Left kidney (tissue), 2 donors: ENCODE measurements around the gene RTL1. TPM values are rescaled to one million over a fixed set of nuclear protein-coding genes. Genes with fewer than 3 reads are reported as not detected.

Experiments used
- DNase-seq: peaks from one replicate; pipeline ENCODE4 v3.0.0-alpha.2; 2013
- polyA plus RNA-seq: library from polyadenylated mRNA; unstranded; fragments of 120-200 nt; gene quantifications from one replicate; pipeline ENCODE4 v1.2.1, GENCODE V29; 2013; ENCODE audit not compliant: insufficient read length

RTL1 gene
- polyA plus RNA-seq, 1 donor, result 0.10 TPM

DNA sequence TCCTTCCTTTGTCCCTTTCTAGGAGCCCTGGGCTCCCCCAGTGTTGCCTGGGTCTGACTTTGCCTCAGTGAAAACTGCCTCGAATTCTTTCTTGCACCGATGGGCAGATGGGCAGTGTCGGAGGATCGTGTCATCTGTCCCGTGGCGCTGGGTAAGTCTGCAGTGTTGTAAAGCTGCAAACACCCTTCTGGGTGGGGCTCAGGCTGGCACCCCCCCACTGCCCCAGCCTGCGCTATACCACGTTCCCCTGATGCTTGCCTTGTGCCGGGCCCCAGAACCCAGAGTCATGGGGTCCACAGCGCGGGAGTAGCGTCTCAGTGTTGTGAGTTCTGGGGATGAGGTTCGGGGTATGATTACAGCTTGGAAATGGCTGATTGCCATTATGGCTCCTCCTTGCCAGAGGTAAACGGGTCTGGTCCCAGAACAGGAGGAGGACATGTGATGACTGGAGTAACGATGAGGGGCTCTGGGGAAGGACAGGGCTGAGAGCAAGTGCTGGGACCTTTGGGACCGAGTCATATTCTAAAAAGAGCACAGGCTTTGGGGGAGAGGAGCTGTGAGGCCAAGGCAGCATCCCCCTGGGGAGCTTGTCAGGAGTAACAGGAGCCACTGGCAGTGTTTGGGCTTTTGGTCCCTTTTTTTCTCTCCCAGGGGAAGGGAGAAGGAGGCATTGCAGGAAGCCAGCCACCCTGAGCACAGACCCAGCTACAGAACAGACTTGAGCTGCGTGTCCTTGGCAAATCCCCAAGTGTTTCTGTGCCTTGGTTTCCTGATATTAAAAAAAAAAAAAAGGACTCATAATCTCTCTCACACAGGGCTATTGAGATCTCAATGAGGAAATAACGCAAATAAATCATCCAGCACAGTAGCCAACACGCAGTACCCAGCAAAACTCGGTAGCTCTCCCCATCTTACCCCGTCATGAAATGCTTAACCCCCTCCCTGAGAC, 4.3 kb downstream of the RTL1 start:
- no peak for DNase-seq

DNA sequence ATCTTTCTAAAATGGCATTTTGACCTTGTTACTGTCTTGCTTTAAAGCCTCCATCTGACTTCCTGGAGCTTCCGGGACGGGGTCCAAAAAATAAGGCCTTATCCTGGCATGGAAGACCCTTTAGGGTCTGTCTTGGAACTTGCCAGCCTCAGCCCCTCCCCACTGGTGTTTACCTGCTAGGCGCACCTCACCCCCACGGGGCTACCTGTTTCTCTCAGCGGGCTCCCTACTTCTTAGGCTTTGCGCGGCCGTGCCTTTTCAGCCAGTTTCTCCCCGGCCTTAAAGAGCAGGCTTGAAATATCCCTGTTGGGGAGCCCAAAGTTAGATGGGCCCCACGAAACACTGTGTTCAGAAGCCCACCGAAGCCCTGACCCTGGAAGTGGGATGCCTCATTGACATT, 5.1 kb downstream of the RTL1 start:
- DNase-seq, result no peak

DNA sequence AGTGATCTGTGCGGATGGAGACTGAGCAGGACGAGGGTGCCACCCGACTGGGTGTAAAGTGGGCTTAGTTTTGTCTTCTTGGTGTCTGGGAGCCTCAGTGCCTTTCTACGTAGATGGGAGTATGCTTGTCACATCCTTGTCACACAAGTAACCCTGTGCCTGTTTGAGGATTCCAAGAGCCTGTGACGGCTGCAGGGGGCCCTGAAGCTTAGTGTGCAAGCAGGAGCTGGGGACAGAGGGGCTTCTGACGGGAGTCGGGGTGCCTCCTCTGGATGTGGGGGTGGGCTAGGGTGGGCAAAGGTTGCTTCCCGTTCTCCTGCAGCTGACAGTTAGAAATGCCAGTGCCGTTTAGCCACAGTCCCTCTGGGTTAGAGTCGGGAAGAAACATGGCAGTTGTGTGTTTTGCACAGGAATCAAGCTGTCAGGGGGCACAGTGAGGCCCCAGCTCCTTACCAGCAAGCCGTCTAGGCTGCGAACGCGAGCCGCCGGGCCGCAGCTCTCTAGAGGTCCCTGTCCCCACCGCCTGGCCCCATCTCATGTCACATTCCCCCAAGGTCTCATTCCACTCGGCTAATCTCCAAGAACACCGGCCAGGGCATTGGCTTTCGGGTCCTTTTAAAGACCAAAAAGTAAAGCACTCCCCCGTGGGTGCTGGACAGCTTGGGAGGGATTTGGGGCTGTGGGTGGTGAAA, 7.0 kb downstream of the RTL1 start:
- DNase-seq, result no peak

DNA sequence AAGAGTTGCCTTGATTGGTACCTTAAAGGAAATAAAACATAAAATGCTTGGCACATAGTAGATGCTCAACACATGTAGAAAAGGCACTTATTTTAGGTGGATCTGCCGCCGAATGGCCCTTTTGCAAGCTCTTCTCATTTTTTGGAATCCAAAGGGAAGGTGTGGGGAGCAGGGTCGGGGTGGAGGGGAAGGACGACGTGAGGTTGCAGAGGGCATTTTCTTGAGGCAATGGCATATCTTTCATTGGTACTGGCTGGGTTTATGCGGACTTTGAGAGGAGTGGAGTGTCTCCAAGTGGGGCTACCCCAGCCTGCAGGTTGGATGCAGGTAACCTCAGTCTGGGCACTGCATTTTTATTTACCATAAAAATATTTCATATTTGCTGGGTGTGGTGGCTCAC, 8.1 kb downstream of the RTL1 start:
- no peak for DNase-seq

DNA sequence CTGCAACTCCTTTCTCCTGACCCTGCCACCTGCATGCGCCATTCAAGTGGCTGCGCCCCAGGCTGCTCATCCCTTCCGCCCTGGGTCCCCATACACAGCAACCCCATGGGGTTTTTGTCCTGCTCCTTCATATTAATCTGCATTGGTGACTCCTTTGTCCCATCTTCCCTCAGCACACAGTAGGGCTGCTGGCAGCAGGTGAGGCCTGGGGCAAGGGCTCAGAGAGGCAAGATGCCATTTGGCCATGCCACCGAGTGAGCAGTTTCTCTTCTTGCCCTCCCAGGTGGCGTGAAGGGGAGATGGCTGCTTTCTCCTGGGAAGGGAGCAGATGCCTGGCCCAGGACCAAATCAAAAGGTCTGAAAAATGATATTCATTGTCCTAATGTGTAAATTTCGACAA, 9.1 kb downstream of the RTL1 start:
- no peak for DNase-seq

DNA sequence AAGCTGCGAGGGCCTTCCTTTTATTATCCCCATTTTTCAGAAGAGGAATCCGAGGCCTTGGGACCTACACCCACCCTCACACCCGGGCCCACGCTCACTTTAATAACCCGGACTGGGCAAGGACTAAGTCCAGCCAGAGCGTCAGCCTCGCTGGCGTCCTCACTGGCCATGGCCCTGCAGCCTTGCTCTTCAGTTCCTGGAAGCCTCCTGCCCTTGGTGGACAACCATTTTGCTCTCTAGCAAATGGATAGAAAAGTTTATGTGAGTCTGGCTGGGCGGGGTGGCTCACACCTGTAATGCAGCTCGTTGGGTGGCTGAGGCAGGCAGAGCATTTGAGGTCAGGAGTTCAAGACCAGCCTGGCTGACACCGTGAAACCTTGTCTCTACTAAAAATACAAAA, 9.8 kb downstream of the RTL1 start:
- no peak for DNase-seq

DNA sequence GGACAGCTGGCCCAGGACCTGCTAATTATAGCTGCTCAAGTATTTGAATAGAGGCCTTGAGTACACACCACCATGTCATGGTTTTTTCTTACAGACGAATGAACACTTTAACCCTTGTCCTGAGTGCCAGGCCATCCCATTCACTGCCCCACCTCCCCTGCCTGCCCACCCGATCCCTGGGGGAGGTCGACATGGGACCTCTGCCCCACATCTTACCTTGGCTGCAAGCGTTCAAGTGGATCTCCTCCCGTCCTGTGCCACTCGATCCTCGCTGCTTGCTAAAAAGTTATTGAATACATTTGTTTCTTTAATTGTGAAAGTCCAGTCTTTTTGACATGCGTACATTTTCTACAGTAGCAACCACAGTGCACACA, 10.3 kb downstream of the RTL1 start:
- DNase-seq, result no peak

DNA sequence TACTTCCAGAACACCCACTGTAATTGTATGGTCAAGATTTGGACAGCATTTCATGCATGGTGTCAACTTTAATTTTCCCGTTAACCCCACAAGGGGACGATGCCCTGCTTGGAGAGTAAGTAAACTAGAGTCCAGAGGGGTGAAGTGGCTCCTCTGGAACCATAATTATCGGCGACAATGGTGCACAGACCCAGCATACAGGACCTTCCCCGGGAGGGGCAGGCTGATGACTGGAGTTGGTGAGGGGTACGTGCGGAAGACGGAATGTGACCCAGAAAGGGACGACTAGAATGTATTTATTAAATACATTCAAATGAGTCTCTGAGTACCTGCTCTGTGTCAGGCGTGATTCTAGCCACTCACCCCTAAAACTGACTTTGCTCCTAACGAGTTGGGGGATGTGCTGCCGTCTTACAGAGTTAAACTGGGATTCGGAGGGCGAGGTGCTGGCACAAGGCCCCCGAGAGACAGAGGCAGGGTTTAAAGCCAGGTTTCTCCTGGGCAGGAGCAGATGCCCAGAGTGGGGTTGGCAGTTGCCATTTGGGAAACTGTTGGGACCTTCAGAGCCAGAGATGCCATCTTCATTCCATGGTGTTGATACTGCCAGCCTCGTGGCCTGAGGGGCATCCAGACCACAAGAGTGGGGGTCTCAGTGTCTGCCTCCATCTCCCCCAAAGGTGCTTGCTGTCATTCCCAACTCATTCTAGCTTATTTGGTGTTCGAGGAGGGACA, 10.9 kb downstream of the RTL1 start:
- no peak for DNase-seq

DNA sequence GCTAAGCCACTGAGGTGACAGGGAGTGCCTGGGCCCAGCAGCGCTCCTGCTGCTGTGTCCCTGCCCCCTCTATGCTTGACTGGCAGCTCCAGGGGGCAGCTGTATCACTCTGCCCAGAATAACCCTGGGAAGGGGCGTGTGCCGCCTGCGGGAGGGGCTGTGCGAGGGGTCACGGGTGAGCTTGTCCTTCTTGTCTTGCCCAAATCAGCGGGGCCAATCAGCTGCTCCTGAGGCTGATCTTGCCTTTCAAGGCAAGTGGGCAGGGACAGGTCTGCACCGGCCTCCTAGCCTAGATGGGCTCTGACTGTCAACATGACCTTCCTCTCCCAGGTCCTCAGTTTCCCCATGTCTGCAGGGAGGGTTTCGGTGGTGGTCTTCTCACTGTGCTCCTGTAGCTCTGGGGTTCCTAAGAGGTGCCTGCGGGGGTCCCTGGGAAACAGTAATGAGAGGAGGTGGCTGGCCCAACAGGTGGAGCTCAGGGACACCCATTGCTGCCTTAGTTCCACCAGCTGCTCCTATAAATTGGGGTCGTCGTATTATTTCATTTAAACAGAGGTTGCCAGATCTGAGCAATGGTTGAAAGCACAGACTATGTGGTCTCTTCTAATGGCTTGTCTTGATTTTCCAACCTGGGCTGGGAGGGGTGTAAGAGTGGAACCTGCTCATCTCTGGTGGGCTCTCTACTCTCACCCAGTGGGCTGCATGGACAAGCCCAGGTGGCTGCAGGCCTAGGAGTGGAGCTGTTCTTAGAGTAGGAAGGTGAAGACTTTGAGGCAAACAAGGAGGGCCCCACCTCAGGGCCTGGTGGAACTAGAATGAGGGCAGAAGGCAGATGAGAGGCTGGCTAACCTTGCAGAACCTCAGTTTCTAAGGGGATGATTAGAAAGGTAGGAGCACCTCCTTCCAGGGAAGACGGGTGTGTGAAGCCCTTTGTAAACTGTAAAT, 11.7 kb downstream of the RTL1 start:
- no peak for DNase-seq

DNA sequence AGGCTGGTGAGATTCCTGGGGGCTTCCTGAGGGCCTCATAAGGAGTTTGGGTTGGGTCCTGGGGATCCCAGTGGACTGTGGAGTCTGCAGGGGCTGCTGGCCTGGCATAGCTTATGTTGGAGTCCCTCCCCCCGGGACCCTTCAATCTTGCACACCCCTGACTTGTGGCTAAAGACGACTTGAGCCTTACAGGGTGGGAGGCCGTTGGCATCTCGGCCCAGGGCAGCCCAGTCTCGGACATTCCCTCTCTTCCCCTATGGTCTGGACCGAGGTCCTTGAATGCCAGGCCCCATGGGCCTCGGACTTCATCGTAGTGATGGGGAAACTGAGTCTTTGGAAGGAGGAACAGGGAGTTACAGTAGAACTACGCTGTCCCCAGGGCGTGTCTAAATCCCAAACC, 12.5 kb downstream of the RTL1 start:
- DNase-seq, result no peak

DNA sequence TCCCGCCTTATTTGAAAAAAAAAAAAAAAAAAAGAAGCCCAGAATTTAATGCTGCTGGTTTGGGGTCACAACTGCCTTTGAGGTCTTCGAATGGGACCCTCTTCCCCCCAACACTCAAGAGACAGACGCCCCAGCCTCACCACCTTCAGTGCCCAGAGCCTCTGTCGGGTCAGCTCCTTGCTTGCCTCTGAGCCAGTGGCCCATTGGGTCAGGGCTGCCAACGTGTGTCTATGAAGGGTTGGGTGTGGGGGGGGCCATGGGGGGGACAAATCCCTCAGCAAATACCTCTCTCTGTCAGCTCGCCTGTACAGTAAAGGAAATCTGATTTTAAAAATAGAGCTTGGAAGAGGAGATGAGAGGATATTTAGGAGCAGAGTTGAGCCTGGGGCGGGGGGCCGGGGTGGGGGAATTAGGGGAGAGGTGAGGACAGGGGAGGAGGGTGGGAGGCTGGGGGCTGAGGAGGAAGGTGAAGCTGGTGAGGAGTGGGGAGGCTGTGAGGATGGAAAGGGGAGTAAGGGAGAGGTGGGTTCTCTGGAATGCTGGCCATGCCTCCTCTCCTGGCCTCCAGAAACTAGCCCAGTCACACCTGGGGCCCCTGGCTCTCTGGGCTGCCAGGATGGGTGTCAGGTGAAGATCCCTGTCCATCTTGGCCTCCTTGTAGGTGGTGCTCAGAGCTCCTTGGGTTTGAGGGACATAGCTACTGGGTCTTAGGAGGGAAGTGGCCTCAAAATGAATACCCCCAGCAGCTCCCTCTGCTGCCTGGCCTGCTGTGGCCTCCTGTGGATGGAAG, 13.3 kb downstream of the RTL1 start:
- no peak for DNase-seq

DNA sequence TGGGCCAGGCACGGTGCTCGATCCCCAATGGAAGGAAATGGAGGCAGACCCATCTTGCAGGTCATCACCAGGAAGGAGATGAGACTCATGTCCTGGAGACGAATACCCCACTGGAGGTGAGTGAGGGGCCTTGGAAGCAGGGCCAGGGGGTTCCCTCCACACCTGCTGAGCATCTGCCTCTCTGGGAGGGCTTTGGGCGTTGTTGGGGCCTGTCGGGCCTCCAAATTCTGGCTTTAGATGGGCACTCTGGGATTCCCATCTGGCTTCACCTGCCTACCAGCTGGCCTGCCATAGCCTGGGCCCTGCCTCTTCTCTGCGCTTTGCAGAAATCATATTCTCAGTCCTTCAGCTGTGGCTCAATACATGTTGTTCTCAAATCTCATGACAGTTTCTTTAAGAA, 13.9 kb downstream of the RTL1 start:
- DNase-seq, result no peak

DNA sequence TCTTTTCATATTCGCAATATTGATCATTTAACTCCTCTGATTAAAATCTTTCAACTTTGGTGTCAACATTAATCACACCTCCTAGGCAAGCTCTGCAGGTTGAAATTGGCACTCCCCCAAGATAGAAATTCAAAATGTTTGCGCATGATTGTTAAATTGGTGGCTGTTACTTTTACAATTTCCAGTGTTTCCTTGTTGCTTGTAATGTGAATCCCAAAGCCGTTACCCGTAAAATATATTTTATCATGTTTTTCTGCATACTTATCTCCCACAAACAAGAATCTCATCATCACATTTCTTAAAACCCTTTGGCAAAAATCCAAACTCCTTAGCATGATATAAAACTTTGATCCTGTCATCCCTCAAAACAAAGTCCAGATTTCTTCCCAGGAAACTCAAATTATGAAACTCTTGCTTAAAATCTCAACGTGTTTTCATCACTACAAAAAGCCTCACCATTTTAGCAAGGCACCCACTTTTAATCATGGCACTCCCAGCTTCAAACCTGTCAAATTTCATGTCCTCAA, 14.7 kb downstream of the RTL1 start:
- no peak for DNase-seq

DNA sequence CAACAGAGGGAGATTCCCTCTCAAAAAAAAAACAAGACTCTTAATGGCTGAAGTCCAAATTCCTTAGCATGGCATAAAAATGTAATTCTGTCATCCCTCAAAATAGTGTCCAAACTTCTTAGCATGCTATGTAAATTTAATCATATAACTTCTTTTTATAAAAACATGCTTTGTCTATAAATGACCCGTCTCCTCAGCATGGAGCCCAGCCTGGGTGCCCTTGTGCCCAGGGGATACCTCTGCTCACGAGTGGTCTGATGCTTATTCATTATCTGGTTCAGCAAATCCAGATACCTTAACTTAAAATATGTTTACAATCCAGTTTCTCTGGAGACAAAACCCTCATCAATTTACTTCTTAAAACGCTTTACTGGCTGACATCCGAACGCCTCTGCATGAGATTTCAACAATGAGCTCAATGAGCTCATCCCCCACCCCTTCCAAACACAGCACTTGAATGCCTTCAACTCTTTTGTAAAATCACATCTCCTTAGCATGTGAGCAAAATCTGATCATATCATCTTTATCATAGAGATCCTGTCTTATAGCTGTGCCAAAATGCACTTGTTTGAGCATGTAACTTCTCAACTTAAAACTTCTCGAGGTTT, 15.7 kb downstream of the RTL1 start:
- DNase-seq, result no peak

DNA sequence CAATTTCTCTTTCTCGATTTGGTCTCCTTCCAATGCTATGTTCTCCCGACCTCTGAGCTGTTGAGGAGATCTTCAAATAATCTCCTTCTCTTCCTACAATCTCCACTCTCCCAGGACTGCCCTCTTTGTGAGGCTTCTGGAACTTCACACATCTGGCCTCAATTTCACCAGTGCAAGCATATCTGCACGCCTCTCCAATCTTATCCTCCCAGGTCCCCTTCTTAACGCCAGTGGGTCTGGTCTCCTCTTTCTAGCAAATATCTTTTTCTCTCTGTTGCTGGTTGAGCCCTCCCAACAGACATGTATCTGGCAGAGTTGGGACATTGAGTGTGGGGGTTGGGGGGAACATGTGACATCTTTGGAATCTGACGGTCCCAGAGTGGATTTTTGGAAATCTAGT, 17.9 kb downstream of the RTL1 start:
- no peak for DNase-seq

DNA sequence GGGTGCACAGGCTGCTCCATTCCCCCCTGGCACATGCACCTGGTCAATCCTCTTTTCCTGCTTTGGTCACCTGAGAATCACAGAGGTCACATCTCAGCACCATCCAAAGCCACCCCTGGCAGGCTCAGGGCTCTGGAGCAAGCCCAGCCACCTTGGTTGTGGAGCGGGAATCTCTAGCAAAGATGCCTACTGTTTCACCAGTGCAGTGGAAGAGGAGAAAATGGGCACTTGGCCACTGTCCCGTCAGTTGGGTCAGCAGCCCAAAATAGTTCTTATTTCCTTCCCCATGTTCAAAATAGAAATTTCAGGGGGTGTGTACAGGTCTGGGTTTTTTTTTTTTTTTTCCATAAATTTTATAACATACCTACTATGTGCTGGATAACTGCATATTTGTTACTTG, 18.3 kb downstream of the RTL1 start:
- DNase-seq, result no peak

DNA sequence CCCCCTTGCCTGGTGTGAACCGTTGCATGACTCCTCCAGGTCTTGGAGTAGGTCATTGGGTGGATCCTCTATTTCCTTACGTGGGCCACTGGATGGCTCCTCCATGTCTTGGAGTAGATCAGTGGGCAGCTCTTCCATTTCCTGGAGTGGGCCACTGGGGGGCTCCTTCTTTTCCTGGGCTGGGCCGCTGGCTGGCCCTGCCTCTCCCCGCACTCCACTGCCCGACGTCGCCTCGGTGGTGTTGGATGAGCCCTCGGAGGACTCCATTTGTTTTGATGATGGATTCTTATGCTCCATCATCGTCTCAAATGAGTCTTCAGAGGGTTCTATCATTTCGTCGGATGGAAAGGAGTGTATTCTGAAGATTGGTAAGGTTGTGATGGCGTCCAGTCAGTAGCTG, 19.1 kb downstream of the RTL1 start:
- DNase-seq, result no peak

DNA sequence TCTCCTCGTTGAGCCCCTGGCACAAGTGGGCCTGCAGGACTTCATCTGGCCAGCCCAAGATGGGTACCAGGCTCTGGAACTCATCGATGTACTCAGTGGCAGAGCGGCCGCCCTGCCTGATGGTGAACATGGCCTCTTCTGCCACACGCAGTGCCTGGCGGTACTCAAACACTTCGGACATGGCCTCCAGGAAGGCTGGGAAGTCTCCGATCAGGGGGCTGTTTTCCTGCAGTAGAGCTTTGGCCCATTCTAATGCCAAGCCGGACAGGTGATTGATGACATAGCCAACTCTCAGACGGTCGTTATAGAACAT, 19.8 kb downstream of the RTL1 start:
- no peak for DNase-seq

DNA sequence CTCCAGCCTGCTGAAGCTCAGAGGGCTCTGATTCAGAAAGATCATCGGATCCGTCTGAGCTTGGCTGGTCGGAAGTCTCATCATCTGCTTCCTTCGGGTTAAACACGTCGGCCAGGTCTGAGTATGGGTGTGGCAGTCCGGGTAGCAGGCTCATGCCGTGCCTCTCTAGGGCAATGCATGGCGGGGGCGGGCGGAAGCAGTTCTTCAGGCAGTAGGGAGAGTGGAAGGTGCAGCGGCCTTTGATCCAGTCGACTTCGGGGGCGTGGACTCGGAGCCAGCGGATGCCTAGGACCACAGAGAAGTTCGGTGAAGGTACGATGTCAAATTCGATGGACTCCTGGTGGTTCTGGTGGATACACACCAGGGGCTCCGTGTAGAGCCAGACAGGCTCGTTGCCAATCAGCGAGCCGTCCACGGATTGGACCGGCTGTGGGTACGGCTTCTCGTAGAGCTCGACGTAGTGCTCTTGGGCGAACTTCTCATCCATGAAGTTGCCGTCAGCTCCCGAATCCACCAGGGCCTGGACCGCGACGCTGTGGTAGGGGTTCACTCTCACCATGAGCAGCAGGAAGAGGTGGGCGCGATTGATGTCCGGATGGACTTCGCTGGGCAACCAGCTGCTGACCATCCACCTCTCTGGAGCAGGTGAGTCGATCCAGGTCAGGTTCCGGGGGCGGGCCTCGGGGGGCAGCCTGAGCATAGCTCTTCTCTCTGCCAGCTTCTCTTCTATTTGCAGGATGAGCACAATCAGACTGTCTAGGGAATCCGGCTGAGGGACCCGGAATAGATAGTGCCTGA, 20.3 kb downstream of the RTL1 start:
- DNase-seq, result no peak
